Head of caudate nucleus (tissue), 42 donors: ENCODE results near the gene ZNF665.
"Not testable (repeated sequence)": the region's sequence is repeated elsewhere in the genome, so short reads cannot be mapped to it uniquely, and the experiment has no call there.

Source experiments
- DNase-seq, 42 donors: peaks; one replicate each; pipeline versions ENCODE4 v3.0.0 to v3.0.0-alpha.2; 2020 to 2021; ENCODE audit warnings: mixed read lengths in 7 of 42
- intact Hi-C: fragments of 100-400 bp; cut with DNase I; formaldehyde crosslinking; loops from one replicate; pipeline ENCODE4 v1.15.0; 2022

Gene ZNF665

DNA sequence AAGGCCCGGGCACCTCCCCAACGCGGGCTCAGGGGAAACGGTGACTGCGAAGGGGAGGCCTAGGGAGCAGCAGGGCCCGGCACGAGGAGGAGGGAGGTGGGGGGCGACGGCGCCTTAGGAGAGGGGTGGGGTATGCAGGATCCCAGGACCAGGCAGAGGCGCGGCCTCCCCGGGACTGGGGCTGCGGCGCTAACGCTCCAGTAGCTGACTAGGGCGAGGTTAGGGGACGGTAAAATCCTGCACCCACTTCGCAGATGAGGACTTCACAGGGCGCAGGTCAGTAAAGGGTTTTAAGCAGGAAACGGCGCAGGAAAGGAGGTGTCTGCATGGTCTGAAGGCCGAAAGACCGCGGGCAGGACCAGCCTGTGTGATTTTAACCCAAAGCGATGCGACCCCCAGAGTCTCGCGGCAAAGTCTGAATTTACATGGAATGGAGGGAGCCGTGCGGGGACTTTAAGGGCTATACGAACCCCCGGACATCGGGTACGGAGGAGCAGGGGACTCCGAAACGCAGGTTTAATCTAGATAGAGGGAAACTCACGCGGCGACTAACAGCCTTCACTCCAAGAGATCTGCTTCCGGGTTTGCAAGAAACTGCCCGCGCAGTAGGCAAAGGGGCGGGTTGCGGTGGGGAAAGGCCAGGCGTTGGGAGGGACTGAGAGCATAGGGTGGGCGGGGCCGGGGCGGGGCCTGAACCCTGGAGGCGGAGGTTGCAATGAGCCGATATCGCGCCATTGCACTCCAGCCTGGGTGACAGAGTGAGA is at the start of gene ZNF665:
TSS of gene ZNF665 (minus strand) at position 588 of the 764 bp plus-strand sequence. CDS start 10,460 bp downstream, outside the sequence.
- peak; percentile 82 to 96 (median 92) for DNase-seq
- intact Hi-C loops, result loop anchor here (10.0 kb wide), 1 partner anchor 322 kb away; no protein-coding TSS in a partner anchor

DNA sequence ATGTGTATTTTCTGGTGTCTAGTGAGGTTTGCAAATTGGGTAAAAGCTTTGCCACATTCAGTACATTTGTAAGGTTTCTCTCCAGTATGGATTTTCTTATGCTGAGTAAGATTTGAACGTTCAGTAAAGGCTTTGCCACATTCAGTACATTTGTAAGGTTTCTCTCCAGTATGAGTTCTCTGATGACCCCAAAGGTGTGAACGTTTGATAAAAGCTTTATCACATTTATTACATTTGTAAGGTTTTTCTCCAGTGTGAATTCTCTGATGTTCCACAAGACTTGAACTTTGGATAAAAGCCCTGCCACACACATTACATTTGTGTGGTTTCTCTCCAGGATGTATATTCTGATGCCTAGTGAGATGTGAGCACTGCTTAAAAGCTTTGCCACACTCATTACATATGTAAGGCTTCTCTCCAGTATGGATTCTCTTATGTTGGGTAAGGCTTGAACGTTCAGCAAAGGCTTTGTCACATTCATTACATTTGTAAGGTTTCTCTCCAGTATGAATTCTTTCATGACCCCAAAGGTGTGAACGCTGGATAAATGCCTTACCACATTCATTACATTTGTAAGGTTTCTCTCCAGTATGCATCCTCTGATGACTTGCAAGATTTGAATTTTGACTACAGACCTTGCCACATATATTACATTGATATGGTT is 44.1 kb upstream of the ZNF665 start:
- intact Hi-C loops, result no loop called here
- no peak for DNase-seq

- intact Hi-C loops, result no loop called here
These were observed 31.4 kb upstream of the ZNF665 start for GRCh38 chr19:53224606-53225005.

GRCh38 chr19:53222716-53223115 is 29.6 kb upstream of the ZNF665 start:
- intact Hi-C loops, result not testable (repeated sequence)

More at GRCh38 chr19:53224606-53225005, 31.4 kb upstream of the ZNF665 start:
- DNase-seq, result no peak

DNA sequence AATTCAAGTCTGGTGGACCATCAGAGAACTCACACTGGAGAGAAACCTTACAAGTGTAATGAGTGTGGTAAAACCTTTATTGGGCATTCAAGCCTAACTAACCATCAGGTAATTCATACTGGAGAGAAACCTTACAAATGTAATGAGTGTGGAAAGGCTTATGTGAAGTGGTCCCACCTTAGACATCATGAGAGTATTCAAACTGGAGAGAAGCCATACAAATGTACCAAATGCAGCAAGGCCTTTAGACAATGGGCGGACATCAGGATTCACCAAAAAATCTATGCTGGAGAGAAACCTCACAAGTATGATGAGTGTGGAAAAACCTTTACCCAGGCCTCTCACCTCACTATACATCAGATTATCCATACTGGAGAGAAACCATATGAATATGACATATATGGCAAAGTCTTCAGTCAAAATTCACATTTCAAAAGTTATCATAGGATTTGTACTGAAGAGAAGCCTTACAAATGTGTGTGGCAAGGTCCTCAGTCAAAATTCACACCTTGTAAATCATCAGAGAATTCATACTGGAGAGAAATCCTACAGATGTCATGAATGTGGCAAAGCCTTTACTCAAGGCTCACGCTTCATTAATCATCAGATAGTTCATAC is 19.7 kb upstream of the ZNF665 start:
- intact Hi-C loops, result no loop called here
- DNase-seq, result no peak

More at GRCh38 chr19:53222716-53223115, 29.6 kb upstream of the ZNF665 start:
- not testable (repeated sequence) for DNase-seq

DNA sequence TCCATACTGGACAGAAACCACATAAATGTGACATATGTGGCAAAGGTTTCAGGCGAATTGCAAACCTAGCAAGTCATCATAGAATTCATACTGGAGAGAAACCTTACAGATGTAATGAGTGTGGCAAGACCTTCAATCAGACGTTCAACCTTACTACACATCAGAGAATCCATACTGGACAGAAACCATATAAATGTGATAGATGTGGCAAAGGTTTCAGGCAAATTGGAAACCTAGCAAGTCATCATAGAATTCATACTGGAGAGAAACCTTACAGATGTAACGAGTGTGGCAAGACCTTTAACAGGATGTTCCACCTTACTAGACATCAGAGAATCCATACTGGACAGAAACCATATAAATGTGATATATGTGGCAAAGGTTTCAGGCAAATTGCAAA is 18.4 kb upstream of the ZNF665 start:
- intact Hi-C loops, DNase-seq: not testable (repeated sequence)

DNA sequence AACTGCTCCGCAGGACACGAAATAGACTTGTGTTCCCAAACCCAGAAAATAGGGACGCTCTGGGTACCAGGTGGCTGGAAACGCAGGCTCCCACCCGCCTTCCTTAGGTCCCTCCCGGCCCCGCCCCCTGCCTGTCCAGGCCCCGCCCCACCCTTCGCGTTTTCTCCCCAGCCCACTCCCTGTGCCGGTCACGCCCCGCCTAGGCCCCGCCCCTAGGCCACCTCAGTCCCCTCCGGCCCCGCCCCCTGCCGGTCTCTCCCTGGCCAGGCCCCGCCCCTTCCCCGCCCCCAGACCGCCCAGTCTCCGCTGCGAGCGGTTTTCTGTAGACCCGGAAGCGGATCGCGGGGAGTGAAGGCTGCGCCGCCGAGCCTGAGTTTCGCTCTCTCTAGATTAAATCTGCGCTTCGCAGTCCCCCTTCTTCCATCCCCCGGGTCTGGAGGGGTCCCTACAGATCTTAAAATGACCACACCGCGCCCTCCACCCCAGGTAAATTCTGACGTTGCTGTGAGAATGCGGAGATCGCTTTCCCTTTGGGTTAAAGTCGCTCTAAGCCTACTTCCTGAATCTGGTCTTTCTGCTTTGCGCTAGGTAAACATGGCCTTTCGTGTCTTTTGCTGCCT is 3.7 kb upstream of the ZNF665 start:
- peak; percentile 85 to 100 (median 98) for DNase-seq
- intact Hi-C loops, result loop anchor here (5.0 to 10.0 kb wide), 2 partner anchors 165 to 318 kb away; no protein-coding TSS in a partner anchor

DNA sequence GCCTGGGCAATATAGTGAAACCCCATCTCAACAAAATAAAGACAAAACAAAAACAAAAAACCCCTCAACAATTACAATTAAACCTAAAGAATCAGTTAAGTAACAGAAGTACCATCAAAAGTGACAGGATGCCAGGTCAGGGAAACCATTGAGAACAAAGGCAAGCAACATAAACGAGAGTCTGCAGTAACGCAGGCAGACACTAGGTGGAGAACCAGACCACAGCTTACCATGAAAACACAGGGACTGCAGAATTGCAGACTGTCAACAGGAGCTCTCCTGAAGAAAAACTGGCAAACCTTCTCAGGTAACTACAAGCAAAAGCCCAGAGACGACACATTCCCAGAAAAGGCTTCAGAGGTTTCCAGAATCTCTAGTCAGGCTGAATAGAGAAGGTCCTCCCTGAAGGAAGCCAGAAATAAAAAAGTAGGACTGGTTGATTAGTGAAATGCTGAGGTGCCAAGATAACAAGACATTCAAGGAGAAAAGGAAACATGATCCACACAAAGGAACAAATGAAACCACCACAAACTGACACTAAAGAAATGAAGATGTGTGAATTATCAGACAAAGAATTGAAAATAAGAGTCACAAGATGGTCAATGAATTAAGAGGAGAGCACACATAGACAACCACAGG is 2.2 kb upstream of the ZNF665 start:
- DNase-seq, result peak; percentile 36 to 93 (median 82)
- intact Hi-C loops, result loop anchor here (5.0 to 10.0 kb wide), 2 partner anchors 167 to 319 kb away; no protein-coding TSS in a partner anchor

- no peak for DNase-seq
- intact Hi-C loops, result loop anchor here (10.0 kb wide), 1 partner anchor 321 kb away; no protein-coding TSS in a partner anchor
These were observed 521 bp upstream of the ZNF665 start for GRCh38 chr19:53193535-53194222.

- intact Hi-C loops, result loop anchor here (10.0 kb wide), 1 partner anchor 325 kb away; no protein-coding TSS in a partner anchor
- DNase-seq, result no peak
These were observed 2.9 kb downstream of the ZNF665 start for GRCh38 chr19:53190253-53190652.

GRCh38 chr19:53189691-53190198 is 3.4 kb downstream of the ZNF665 start:
- intact Hi-C loops, result loop anchor here (10.0 kb wide), 1 partner anchor 325 kb away; no protein-coding TSS in a partner anchor
- peak in 27 of 42 donors; percentile 9 to 77 (median 41) for DNase-seq

DNA sequence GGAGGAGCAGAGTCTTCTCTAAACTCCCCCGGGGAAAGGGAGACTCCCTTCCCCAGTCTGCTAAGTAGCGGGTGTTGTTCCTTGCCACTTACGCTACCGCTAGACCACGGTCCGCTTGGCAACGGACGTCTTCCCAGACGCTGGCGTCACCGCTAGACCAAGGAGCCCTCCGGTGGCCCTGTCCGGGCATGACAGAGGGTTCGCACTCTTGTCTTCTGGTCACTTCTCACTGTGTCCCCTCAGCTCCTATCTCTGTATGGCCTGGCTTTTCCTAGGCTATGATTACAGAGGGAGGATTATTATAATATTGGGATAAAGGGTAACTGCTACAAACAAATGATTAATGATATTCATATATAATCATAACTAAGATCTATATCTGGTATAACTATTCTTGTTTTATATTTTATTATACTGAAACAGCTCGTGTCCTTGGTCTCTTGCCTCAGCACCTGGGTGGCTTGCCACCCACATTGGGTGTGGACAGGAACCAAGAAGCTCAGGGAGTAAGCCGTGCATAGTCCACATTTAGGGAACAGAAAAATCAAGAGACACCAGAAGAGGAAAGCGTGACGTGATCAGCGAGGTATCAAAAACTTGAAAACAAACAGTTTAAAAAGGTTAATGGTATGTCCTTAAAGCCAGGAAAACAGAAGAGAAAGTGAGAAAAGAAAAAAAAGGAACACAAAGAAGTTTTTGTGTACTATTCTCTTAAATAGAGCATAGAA is 7.8 kb downstream of the ZNF665 start:
- intact Hi-C loops, result not testable (repeated sequence)
- DNase-seq, result peak in 8 of 42 donors; percentile 6 to 68 (median 14)

GRCh38 chr19:53183146-53183764 is 9.9 kb downstream of the ZNF665 start:
- DNase-seq, result no peak
- intact Hi-C loops, result no loop called here

- no peak for DNase-seq
- intact Hi-C loops, result no loop called here
These were observed 11.0 kb downstream of the ZNF665 start for GRCh38 chr19:53182202-53182601.

- intact Hi-C loops, result no loop called here
- no peak for DNase-seq
These were observed 15.2 kb downstream of the ZNF665 start for GRCh38 chr19:53177986-53178385.

- no peak for DNase-seq
- intact Hi-C loops, result no loop called here
These were observed 20.3 kb downstream of the ZNF665 start for GRCh38 chr19:53172889-53173288.

DNA sequence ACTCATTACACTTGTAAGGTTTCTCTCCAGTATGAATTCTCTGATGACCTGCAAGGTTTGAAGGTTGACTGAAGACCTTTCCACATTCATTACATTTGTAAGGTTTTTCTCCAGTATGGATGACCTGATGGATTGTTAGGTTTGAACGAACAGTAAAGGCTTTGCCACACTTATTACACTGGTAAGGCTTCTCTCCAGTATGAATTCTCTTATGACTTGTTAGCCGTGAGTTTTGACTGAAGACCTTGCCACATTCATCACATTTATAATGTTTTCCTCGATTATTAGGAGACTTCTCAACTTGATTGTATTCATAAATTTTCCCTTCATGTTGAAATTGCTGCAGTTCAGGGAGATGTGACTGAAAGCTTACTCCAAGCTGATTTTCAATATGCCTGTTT is 27.5 kb downstream of the ZNF665 start:
- DNase-seq, result no peak
- intact Hi-C loops, result no loop called here
